Natural killer cell (primary cell): ENCODE results near the gene AP5S1. TPM values are rescaled to one million over a fixed set of nuclear protein-coding genes. Genes with fewer than 3 reads are reported as not detected.

ENCODE experiments used
- ATAC-seq, 3 donors: fragments of 150-1000 bp in 2 of 3; fragments of 200-7000 bp in 1 of 3; cut with Tn5 transposase; 1 replicate in 1 of 3; 2 replicates in 2 of 3; pipeline ENCODE4 v1.10.0; 2021; ENCODE audit warnings: mild to moderate bottlenecking in 2 of 3, moderate library complexity in 2 of 3
- DNase-seq, 2 donors: peaks; one replicate each; pipeline versions ENCODE4 v3.0.0 to v3.0.0-alpha.2; 2013 to 2021; ENCODE audit warnings: mixed read lengths in 1 of 2
- H3K27ac ChIP-seq: one replicate; pipeline ENCODE4 v1.5.1; 2013; ENCODE audit warnings: mild to moderate bottlenecking, low read length
- H3K27me3 ChIP-seq: one replicate; pipeline ENCODE4 v1.6.1; 2013; ENCODE audit warnings: low read length; ENCODE audit not compliant: control insufficient read depth, insufficient read depth
- H3K36me3 ChIP-seq: one replicate; pipeline ENCODE4 v1.6.1; 2013; ENCODE audit warnings: low read length; ENCODE audit not compliant: control insufficient read depth, insufficient read depth
- H3K4me1 ChIP-seq: one replicate; pipeline ENCODE4 v1.6.1; 2013; ENCODE audit warnings: low read length; ENCODE audit not compliant: control insufficient read depth, insufficient read depth
- H3K4me3 ChIP-seq: one replicate; pipeline ENCODE4 v1.5.1; 2013; ENCODE audit warnings: low read length
- H3K9me3 ChIP-seq: one replicate; pipeline ENCODE4 v1.6.1; 2013; ENCODE audit warnings: low read length; ENCODE audit not compliant: control insufficient read depth, insufficient read depth
- H3K27ac Mint-ChIP-seq, 2 donors: one replicate each; pipeline ENCODE4 v1.8.0; 2022; ENCODE audit warnings: mild to moderate bottlenecking in 2 of 2, mixed read lengths in 2 of 2, moderate library complexity in 1 of 2
- H3K27me3 Mint-ChIP-seq, 2 donors: one replicate each; pipeline ENCODE4 v1.8.0; 2022; ENCODE audit warnings: low read depth in 2 of 2, mixed read lengths in 2 of 2
- H3K36me3 Mint-ChIP-seq: one replicate; pipeline ENCODE4 v1.8.0; 2022; ENCODE audit warnings: mixed read lengths
- H3K4me1 Mint-ChIP-seq, 2 donors: one replicate each; pipeline ENCODE4 v1.8.0; 2022; ENCODE audit warnings: mixed read lengths in 2 of 2
- H3K4me3 Mint-ChIP-seq: one replicate; pipeline ENCODE4 v1.8.0; 2022; ENCODE audit warnings: mild to moderate bottlenecking, moderate library complexity, mixed read lengths
- H3K9me3 Mint-ChIP-seq, 2 donors: one replicate each; pipeline ENCODE4 v1.8.0; 2022; ENCODE audit warnings: mixed read lengths in 2 of 2
- CTCF ChIP-seq: fragments of 200-600 bp; IDR thresholded peaks from one replicate; pipeline ENCODE4 v1.8.0; 2022; ENCODE audit warnings: antibody characterized with exemption
- WGBS: methylation state at CpG from one replicate; pipeline ENCODE4 v1.1.7; 2013; ENCODE audit warnings: missing lambda C conversion rate; ENCODE audit not compliant: insufficient coverage; 5-methylcytosine and 5-hydroxymethylcytosine counted together
- intact Hi-C: fragments of 100-400 bp; cut with micrococcal nuclease; formaldehyde crosslinking; loops from one replicate; pipeline ENCODE4 v1.14.2; 2022
- total RNA-seq, 4 donors: library from RNA; stranded (reverse); fragments of 120-200 nt in 1 of 4; gene quantifications; one replicate each; pipeline versions ENCODE4 v1.2.3 to v1.2.4, GENCODE V29; 2013 to 2022

AP5S1 gene
- total RNA-seq, 3 donors from 2014 or later (not counting 1 experiment from before 2014, with no cell fraction given): 7.9 to 12.3 (median 12.1) TPM

GRCh38 chr20:3804254-3804751 lies 16.0 kb upstream of the AP5S1 start:
- no peak for TF ChIP-seq CTCF
- no peak for DNase-seq

GRCh38 chr20:3804781-3805180 lies 15.6 kb upstream of the AP5S1 start:
- Histone ChIP-seq H3K4me1 (peaks cover 82% of the 10 kb centered on the region), H3K36me3 (peaks cover 69% of the 10 kb centered on the region), H3K27me3 (no peaks in the 10 kb centered on the region), H3K27ac (no peak overlapping the region), H3K4me3 (no peak overlapping the region), H3K9me3 (no peaks in the 10 kb centered on the region)
- TF ChIP-seq CTCF: no peak
- no peaks in the 10 kb centered on the region for H3K27me3 Mint-ChIP-seq
- no peaks in the 10 kb centered on the region for H3K9me3 Mint-ChIP-seq
- peaks cover 19% of the 10 kb centered on the region for H3K36me3 Mint-ChIP-seq
- no peak overlapping the region for H3K4me3 Mint-ChIP-seq
- 96% methylated on average over 11 of the region's 11 CpGs for WGBS
- intact Hi-C loops: no loop called here
- DNase-seq: no peak
- peak overlapping the region; percentile 52 to 81 for H3K27ac Mint-ChIP-seq
- ATAC-seq: no peak
- H3K4me1 Mint-ChIP-seq: peaks cover 19 to 53% of the 10 kb centered on the region in 2 donors

More at GRCh38 chr20:3804254-3804751, 16.0 kb upstream of the AP5S1 start:
- Mint-ChIP-seq H3K36me3 (peaks cover 19% of the 10 kb centered on the region), H3K27ac (peak overlapping the region in 1 of 2 donors; percentile 73), H3K27me3 (no peaks in the 10 kb centered on the region), H3K9me3 (no peaks in the 10 kb centered on the region), H3K4me1 (peaks cover 22 to 58% of the 10 kb centered on the region in 2 donors), H3K4me3 (no peak overlapping the region)
- no peaks in the 10 kb centered on the region for H3K27me3 ChIP-seq
- ATAC-seq: no peak
- peaks cover 83% of the 10 kb centered on the region for H3K4me1 ChIP-seq
- peaks cover 69% of the 10 kb centered on the region for H3K36me3 ChIP-seq
- H3K4me3 ChIP-seq: no peak overlapping the region
- H3K27ac ChIP-seq: no peak overlapping the region
- 79% methylated on average over 8 of the region's 11 CpGs for WGBS
- intact Hi-C loops: no loop called here
- no peaks in the 10 kb centered on the region for H3K9me3 ChIP-seq

- Mint-ChIP-seq H3K4me3 (no peak overlapping the region), H3K4me1 (peaks cover 48 to 70% of the 10 kb centered on the region in 2 donors), H3K36me3 (peaks cover 8% of the 10 kb centered on the region), H3K27ac (no peak overlapping the region), H3K9me3 (no peaks in the 10 kb centered on the region), H3K27me3 (no peaks in the 10 kb centered on the region)
- peaks cover 31% of the 10 kb centered on the region for H3K36me3 ChIP-seq
- peaks cover 83% of the 10 kb centered on the region for H3K4me1 ChIP-seq
- no peaks in the 10 kb centered on the region for H3K9me3 ChIP-seq
- ATAC-seq (no peak), DNase-seq (no peak)
- no peak overlapping the region for H3K27ac ChIP-seq
- TF ChIP-seq CTCF: no peak
- intact Hi-C loops: no loop called here
- no peaks in the 10 kb centered on the region for H3K27me3 ChIP-seq
- H3K4me3 ChIP-seq: no peak overlapping the region
- WGBS: 95% methylated on average over 2 of the region's 3 CpGs
Observed at GRCh38 chr20:3808544-3808943, 11.8 kb upstream of the AP5S1 start.
